Vagina (tissue), 2 donors: ENCODE measurements around the gene TMPRSS3. TPM values are rescaled to one million over a fixed set of nuclear protein-coding genes. Genes with fewer than 3 reads are reported as not detected.

Experiments
- DNase-seq, 2 donors: peaks; one replicate each; pipeline ENCODE4 v3.0.0-alpha.2; 2017; ENCODE audit errors: extremely low spot score in 2 of 2
- H3K27ac ChIP-seq: fragments of 200-600 bp; sonication (generic); one replicate; pipeline ENCODE4 v1.5.1; 2019
- H3K27me3 ChIP-seq: fragments of 200-600 bp; sonication (generic); one replicate; pipeline ENCODE4 v1.5.1; 2019
- H3K36me3 ChIP-seq, 2 donors: fragments of 200-600 bp; sonication (generic); one replicate each; pipeline ENCODE4 v1.5.1; 2017 to 2019
- H3K4me1 ChIP-seq: fragments of 200-600 bp; sonication (generic); one replicate; pipeline ENCODE4 v1.5.1; 2019
- H3K4me3 ChIP-seq, 2 donors: fragments of 200-600 bp; sonication (generic); 1 replicate in 1 of 2; 2 replicates in 1 of 2; pipeline ENCODE4 v1.5.1; 2016 to 2019
- H3K9me3 ChIP-seq: fragments of 200-600 bp; sonication (generic); one replicate; pipeline ENCODE4 v1.5.1; 2019
- CTCF ChIP-seq, 3 experiments: fragments of 450-650 bp in 2 of 3; fragments of 200-600 bp in 1 of 3; sonication (generic) in 1 of 3; IDR thresholded peaks; one replicate each; pipeline ENCODE4 v1.5.1; 2017 to 2019; ENCODE audit warnings: antibody characterized with exemption in 3 of 3, mild to moderate bottlenecking in 2 of 3, moderate library complexity in 2 of 3
- POLR2A ChIP-seq, 2 donors: fragments of 450-650 bp; IDR thresholded peaks; one replicate each; pipeline ENCODE4 v1.6.1; 2017; ENCODE audit warnings: antibody characterized with exemption in 2 of 2, mild to moderate bottlenecking in 2 of 2, moderate library complexity in 2 of 2
- POLR2AphosphoS5 ChIP-seq, 2 donors: sonication (generic); formaldehyde crosslinking; IDR thresholded peaks; one replicate each; pipeline ENCODE4 v1.9.0; 2017; ENCODE audit warnings: antibody characterized with exemption in 2 of 2, mild to moderate bottlenecking in 2 of 2, low read depth in 1 of 2; ENCODE audit not compliant: insufficient read depth in 1 of 2
- intact Hi-C: fragments of 100-400 bp; cut with DNase I; formaldehyde crosslinking; loops from one replicate; pipeline ENCODE4 v1.15.1; 2023
- total RNA-seq: library from RNA; depleted of rRNA; stranded (reverse); fragments of >200 nt; gene quantifications from one replicate; pipeline ENCODE4 v1.2.3, GENCODE V29; 2016

Gene TMPRSS3
- total RNA-seq, 1 donor from 2014 or later: 0.25 TPM

DNA sequence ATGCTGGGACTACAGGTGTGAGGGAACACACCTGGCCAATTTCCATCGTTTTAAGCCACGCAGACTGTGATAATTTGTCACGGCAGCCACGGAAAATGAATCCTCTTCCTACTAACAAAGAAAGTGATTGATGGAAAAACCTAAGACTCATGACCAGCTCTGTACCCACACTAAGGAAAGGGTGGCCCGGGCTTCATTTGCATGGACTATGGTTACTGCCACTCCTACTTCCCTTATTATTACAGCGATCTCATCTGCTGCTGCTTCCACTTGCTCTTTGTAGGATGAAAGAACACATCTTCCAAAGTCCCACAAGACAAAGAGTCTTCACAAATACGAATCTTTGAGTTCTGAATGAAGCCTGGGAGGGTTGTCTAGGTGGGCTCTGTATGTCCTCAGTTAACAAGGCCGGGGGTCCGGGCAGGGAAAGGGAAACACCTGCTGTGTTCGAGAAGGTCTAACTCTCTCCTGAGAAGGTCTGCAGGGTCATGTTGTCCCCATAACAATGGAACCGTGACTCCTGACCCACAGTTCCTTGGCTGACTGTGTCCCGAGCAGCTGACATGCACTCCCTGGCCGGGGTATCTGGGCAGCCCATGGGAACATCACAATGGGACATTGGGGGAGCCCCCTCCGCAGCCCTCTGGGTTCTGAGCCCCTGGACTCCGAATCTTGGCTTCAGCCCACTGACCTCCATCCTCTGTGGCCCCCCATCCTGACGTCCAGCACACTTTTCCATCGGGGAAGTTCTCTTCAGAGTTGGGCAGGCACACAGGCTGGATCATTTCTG, 16.2 kb downstream of the TMPRSS3 start:
- Histone ChIP-seq H3K4me3 (no peak overlapping the region), H3K27ac (no peak overlapping the region), H3K27me3 (no peaks in the 10 kb centered on the region), H3K4me1 (no peaks in the 10 kb centered on the region), H3K36me3 (no peaks in the 10 kb centered on the region), H3K9me3 (no peaks in the 10 kb centered on the region)
- DNase-seq: no peak
- TF ChIP-seq POLR2AphosphoS5 (IDR thresholded peaks at IDR 0.05; ENCODE audit: insufficient read depth in 1 of 2, low read depth in 1 of 2) (no peak), POLR2A (IDR thresholded peaks at IDR 0.05) (no peak), CTCF (IDR thresholded peaks at IDR 0.05) (no peak)
- intact Hi-C loops: no loop called here

GRCh38 chr21:42378418-42378817, 17.4 kb downstream of the TMPRSS3 start:
- Histone ChIP-seq H3K27ac (no peak overlapping the region), H3K27me3 (no peaks in the 10 kb centered on the region), H3K4me1 (no peaks in the 10 kb centered on the region), H3K36me3 (no peaks in the 10 kb centered on the region), H3K4me3 (no peak overlapping the region), H3K9me3 (no peaks in the 10 kb centered on the region)
- DNase-seq: no peak
- intact Hi-C loops: no loop called here
- TF ChIP-seq POLR2A (IDR thresholded peaks at IDR 0.05) (no peak), POLR2AphosphoS5 (IDR thresholded peaks at IDR 0.05; ENCODE audit: insufficient read depth in 1 of 2, low read depth in 1 of 2) (no peak), CTCF (IDR thresholded peaks at IDR 0.05) (no peak)

DNA sequence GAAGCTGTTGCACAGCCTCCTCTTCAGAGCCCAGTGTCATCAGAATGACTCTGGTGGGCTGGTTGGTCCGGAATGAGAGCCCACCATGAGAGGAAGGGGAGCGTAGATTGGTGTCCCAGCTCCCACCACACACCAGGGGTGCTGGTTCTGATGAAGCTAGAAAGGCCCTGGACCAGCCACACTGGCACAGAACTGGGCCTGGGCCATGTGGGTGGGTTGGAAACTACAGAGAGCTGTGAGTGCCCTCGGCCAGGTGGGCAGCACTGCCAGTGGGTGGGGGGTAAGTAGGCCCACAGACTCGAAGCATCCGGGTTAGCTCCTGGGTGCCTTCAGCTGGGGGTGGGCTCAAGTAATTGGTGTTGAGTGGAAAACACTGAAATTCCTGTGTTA, 17.9 kb downstream of the TMPRSS3 start:
- TF ChIP-seq POLR2A (IDR thresholded peaks at IDR 0.05) (no peak), POLR2AphosphoS5 (IDR thresholded peaks at IDR 0.05; ENCODE audit: insufficient read depth in 1 of 2, low read depth in 1 of 2) (no peak), CTCF (IDR thresholded peaks at IDR 0.05) (no peak)
- intact Hi-C loops: no loop called here
- no peaks in the 10 kb centered on the region for H3K36me3 ChIP-seq
- no peaks in the 10 kb centered on the region for H3K9me3 ChIP-seq
- H3K27me3 ChIP-seq: no peaks in the 10 kb centered on the region
- no peak for DNase-seq
- no peak overlapping the region for H3K27ac ChIP-seq
- H3K4me3 ChIP-seq: no peak overlapping the region
- no peaks in the 10 kb centered on the region for H3K4me1 ChIP-seq

GRCh38 chr21:42377211-42377950, 18.5 kb downstream of the TMPRSS3 start:
- TF ChIP-seq POLR2A (IDR thresholded peaks at IDR 0.05) (no peak), POLR2AphosphoS5 (IDR thresholded peaks at IDR 0.05; ENCODE audit: insufficient read depth in 1 of 2, low read depth in 1 of 2) (no peak), CTCF (IDR thresholded peaks at IDR 0.05) (no peak)
- no peaks in the 10 kb centered on the region for H3K4me1 ChIP-seq
- no peaks in the 10 kb centered on the region for H3K27me3 ChIP-seq
- intact Hi-C loops: no loop called here
- no peaks in the 10 kb centered on the region for H3K9me3 ChIP-seq
- H3K4me3 ChIP-seq: no peak overlapping the region
- no peaks in the 10 kb centered on the region for H3K36me3 ChIP-seq
- DNase-seq: no peak
- no peak overlapping the region for H3K27ac ChIP-seq
